Measurements from ENCODE around the gene EPHB1.
"Not testable (repeated sequence)": the region's sequence is repeated elsewhere in the genome, so short reads cannot be mapped to it uniquely, and the experiment has no call there.

The EPHB1 gene

DNA sequence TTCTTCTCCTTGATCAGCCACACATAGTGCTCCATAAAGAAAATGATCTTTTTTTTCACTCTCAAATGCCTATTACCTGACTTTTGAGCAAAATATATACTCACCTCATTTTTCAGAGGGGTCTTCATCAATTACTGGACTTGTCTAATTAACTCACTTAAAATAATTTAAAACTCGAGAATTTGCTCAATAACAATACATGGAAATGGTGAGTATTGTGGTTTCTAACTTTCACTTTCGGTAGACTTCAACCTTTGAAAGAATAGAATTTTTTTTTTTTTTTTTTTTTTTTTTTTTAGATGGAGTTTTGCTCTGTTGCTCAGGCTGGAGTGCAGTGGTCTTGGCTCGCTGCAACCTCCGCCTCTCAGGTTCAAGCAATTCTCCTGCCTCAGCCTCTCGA is 17.7 kb upstream of the EPHB1 start:
- no peak for DNase-seq (ENCODE audit: low read depth, low spot score)

DNA sequence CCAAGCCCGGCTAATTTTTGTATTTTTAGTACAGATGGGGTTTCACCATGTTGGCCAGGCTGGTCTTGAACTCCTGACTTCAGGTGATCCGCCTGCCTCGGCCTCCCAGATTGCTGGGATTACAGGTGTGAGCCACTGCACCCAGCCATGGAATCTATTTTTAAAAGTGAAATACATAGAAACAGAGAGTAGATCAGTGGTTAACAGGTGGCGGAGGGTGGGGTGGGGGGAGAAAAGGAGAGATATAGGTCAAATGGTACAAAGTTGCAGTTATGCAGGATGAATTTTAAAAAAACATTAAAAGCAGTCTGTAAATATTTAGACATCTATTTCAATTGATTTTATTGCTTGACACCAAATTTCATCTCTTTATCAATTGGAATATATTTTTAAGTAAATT is 6.8 kb upstream of the EPHB1 start:
- DNase-seq (ENCODE audit: low read depth, low spot score): not testable (repeated sequence)

DNA sequence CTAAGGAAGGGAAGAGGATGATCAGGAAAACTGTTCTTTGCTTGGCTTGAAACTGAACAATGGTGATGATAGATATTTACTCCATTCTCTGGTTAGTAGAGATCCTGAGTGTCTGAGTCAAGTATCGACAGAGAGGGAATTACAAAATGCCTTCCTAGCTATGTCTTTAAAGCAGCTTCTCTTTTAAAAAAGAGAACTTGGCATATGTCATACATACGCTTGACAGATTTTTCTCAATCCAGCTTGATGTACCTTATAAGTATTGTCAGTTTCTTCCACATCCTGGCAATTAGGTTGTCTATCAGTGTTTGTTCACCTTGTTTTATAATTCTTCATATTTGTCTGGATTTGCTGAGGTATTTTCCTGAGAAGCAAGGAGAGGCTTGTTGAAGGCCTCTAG is 5.0 kb upstream of the EPHB1 start:
- DNase-seq (ENCODE audit: low read depth, low spot score): no peak

DNA sequence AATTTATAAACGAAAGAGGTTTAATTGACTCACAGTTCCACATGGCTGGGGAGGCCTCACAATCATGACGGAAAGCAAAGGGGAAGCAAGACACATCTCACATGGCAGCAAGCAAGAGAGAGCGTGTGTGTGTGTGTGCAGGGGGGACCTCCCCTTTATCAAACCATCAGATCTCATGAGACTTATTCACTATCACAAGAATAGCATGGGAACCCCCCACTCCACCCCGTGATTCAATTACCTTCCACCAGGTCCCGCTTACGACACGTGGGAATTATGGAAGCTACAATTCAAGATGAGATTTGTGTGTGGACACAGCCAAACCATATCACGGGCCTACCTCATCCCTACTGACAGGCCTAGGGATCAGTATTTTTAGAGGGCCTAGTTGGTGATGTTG is 3.1 kb upstream of the EPHB1 start:
- no peak for DNase-seq (ENCODE audit: low read depth, low spot score)

DNA sequence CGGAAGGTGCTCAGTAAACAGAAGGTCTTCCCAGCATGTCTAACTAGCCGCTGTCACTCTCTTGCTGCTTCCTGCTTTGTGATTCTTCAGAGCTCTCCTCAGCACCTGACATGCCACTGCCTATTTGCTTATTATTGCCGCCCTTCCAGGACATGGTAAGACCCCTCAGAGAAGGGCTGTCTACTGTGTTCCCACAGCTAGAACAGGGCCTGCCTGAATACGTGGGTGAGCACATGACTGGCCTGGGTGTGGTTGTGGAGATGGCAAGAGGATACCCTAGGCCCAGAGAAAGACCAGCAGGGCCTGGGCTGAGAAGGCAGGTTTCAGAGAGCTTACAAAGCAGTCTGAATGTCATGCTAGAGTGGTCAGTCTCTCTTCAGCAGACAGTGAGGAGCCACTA is 2.4 kb upstream of the EPHB1 start:
- no peak for DNase-seq (ENCODE audit: low read depth, low spot score)

DNA sequence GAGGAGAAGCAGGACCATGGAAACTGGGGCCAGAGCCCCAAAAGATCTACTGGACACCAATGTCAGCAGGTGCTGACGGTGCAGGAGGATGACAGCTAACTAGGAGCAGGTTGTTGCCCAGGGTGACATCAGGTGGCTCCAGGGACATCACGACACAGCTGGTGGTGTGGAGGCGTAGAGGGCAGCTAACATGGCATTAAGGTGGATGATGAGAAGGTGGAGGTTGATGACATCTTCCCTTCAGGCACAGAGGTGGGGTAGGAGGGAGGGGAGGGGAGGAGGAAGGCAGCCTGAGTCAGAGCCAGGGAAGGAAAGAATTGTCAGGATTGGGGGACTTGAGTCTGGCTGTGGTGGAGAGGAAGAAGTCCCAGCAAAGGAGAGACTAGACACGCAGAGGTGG is 1.5 kb upstream of the EPHB1 start:
- DNase-seq (ENCODE audit: low read depth, low spot score): no peak

DNA sequence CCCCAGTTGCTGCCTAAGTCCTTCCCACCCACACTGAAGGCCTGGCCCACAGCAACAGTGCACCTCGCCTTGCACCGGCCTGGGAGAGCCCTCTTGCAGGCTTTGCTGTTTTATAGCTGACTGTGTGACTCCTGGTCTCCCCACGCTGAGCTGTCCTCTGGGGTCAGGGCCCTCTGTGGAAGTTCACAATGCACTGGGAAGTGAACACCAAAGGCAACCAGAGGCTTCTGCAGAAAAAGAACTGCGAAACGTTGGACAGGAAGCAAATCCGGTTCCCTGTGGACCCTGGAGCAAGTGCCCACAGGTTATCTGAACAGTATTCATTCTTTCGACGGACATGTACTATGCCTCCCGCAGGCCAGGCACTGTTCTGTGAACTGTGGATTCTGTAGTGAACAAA is 737 bp upstream of the EPHB1 start:
- no peak for DNase-seq (ENCODE audit: low read depth, low spot score)

DNA sequence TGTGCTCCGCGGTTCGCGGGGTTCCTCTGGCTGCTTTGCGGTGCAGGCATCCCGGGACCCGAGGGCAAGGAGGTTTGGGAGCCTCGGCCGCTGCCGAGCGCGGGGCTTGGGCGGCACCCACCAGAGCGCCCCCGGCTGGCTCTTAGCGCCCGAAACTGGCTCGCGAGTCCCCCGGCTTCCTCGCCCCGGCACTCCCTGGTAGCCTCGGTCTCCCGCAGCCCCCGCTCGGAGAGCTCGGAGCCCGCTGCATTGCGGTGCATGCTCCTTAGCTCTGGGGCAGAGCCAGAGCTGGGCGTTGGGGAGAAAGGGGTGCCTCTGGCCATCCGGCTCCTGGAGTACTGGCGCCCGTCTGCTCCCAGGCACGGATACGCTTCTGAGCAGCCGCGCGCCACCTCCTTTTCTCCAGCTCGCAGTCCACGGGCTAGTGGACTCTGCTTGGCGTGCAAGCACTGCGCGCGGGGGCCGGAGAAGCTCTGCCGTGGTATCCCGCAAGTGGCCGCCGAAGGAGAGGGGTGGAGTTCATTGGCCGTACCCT is 753 bp downstream of the EPHB1 start:
- no peak for DNase-seq (ENCODE audit: low read depth, low spot score)

DNA sequence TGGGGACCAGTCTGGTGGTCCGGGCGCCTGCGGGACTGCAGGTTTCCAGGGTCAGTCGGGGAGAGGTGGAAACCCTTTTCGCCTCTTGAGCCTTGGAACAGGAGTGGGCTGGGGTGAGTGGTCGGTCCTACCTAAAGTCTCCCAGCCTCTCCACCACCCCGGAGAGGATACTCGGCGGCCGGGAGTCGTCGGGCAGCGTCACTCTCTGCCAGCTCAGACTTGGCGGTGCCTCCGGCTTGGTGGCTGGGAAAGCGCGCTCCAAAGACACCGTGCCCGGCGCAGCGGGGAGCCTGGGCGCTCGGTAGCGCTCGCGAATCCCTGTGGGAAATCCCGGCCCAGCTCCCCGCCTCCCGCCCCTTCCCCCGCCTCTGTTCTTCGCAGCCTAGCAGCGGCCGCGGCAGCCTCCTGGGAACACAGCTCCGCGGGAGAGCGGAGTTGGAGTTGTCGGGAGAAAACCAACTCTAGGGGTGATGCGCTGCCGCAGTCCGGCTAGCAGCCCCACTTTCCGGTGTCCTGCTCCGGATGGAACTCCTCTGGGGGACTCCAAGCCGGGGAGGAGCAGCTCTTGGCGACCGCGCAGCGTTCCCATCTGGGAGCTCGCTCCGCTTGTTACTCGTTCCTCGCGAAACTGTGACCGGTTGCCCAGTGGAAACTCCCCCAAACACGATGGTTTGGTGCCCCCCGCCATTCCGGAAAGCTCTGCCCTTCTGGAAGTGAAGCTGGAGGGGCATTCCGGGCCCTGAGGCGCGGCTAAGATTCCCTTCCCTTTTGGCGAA is 1.4 kb downstream of the EPHB1 start:
- no peak for DNase-seq (ENCODE audit: low read depth, low spot score)

DNA sequence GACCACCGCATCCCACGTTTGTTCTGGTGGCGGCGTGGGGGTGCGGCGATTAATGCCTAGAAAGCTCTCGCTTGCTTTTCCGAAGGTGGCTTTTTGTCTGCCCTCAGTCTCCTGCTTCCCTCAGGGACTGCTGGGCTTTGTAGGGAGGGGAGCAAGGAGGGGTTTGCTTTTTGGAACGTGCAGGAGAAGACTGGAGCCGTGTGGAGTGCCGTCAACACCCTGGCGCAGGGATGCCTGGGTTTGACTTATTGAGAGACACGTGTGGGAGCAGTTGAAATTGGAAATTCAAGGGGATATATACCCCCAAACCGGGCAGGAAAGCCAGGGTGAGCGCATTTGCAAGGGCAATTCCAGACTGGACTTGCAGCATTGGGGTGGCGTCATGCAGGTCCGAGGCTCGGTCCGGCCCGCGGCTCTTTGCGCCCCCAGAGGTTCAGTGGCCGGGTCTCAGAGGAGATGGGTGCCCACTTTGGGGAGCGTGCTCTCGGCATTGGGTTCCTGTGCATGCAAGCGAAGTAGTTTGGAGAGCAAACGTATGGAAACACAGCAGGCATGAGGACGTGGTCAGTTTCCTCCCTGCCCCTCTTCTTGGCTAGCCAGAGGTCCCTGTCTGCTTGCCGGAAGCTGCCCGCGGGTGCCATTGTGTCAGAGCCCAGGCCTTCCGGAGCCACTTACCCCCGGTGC is 2.1 kb downstream of the EPHB1 start:
- no peak for DNase-seq (ENCODE audit: low read depth, low spot score)

DNA sequence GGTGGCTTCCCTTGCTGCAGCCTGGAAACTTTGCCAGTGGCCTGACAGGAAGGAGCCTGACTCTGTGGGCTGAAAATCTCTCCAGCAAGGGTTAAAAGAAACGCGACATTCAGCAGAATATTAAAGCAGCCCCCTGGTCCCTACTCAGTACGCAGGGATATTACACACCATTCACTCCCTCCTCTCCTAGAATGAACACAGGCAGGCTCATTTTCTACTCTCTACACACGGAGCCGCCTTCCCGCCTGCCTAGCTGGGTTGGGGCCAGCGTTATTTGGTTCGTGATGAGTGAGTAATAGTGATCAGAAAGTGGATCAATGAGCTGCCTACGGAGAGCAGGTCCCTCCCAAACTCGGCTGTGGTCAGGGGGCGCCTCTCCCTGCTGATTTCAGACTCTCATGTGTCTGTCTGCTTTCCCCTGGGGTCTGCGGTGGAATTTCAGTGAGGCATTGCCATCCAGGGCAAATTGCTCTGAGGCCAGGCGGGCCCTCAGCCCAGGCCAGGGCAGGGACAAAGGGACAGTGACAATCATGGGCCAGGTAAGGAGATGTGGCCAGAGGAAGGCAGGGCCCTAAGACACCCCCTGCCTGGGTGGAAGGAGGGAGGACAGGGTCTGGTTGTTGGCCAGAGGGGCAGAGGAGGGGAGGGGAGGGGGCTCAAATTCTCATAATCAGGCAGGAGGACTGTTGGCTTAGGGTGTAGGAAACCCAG is 2.8 kb downstream of the EPHB1 start:
- DNase-seq (ENCODE audit: low read depth, low spot score): no peak

DNA sequence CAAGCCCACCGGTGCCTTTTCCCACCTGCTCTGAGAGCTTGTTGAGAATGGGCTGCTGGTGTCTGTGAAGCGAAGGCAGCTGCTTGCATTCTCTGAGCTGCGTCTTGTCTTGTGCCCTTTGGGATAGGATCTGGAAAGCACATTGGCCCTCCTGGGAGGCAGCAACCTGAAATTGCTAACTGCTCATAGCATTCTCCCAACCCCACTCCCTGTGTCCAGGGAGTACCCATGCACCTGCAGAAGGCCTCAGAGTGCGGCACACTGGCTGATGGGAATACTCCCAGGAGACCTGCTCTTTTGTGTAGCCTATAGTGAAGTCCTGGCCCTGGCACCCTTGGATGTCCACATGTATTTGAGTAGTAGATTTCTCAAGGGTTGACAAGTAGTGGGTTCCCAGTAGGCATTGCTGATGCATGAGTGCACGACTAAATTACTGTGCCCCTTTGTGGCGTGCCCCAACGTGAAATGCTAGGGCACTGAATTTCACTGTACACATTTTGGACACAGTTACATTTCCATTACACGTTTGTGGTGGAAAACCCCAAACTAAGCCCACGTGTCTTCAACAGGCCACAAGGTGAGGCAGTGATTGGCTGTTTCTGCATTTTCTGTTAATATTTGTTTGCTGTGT is 3.7 kb downstream of the EPHB1 start:
- DNase-seq (ENCODE audit: low read depth, low spot score): no peak

DNA sequence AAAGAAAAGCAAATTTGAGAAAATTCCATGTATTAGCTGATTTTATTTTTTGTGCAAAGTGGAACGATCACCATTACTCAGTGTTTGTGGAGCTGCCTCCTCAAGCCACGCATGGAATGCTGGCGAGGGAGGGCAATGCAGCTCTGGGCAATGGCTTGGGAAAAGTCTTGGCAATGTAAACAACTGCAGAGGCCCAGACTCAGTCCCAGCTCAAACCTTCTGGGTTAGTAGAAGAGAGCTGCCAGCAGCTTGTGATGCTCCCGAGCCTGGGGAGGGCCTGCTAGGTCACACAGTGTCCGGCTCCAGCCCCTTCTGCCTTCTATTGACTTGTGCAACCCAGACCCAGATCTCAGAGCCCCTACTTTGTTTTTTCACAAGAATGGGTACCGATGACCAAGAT is 4.3 kb downstream of the EPHB1 start:
- DNase-seq (ENCODE audit: low read depth, low spot score): no peak

DNA sequence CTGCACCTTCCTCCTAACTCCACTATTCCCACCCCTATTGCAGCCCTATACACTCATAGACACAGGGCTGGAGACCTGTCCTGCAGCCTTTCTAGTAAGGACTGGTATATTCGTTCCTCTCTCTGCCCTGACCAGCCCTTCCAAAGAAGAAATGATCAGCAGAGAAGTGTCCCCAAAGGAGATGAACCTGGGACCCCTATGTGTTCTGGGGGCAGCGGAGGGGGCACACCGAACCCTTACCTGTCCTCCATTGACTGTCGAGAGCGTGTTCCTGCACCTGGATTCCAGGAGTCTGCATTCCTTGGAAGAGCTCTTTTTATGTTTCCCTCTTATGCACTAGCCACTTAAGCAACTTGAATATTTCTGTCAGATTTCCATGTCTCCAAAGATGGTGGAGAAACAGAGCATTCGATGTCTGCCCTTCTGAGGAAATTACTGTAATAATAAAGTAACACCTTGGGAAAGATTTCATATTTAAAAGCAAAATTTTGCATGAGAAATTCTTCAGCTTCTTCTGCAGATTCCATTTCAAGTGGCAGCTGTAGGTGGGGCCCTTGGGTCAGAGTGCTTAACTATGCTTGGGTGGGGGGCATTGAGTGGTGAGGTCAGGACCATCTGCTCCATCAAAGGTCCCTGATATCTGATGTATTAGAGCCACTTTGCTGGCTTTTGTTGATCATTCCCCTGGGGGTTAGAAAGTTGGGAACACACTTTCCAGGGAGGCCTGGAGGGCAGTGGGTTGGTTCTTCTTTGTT is 6.3 kb downstream of the EPHB1 start:
- no peak for DNase-seq (ENCODE audit: low read depth, low spot score)

DNA sequence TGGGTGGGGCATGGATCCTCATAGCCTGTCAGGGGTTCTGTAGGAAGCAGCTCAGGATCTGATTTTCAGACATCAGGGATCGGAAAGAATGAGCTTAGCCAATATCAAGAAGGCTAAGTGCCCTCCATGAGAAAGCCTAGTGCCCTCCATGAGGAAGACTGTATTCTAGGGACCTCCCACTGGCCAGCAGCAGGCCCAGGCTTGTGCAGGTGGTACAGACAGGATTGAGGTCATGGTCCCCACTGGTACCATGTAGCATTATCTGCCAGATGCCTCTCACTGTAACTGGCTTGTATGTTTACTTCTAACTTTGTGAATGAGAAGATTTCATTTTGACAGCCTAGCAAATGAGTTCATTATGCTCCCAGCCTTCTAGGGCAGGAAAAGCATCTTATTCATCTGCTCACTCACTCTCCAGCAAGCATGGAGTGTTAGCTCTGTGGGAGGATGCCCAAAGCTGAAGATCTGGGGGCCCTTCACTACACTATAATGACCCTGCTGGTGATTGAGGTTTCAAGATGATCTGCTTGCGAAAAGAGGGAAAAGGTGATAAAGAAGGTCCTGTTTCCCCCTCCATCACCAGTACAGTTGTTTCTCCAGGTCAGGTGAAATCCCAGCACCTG is 7.5 kb downstream of the EPHB1 start:
- DNase-seq (ENCODE audit: low read depth, low spot score): no peak

DNA sequence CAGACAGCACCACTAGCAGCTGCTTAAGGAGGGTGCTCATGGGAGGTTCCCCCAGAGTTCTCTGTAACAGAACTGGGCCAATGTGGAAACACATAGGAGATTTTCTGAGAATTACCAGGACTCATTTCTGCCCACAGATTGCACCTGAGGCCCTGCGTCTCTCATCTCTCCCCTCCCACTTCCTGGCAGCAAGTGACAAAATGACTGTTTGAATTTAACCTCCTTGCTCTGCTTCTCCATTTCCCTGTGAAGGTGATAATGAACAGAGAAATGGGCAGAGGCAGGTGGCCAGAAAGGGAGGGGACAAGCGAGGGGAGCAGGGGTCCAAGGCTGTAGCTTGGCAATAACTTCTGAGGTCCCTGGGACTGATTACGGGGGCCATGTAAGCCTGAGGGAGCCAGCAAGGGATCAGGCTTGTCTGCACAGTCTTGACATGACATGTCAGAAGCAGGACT is 8.0 kb downstream of the EPHB1 start:
- no peak for DNase-seq (ENCODE audit: low read depth, low spot score)

DNA sequence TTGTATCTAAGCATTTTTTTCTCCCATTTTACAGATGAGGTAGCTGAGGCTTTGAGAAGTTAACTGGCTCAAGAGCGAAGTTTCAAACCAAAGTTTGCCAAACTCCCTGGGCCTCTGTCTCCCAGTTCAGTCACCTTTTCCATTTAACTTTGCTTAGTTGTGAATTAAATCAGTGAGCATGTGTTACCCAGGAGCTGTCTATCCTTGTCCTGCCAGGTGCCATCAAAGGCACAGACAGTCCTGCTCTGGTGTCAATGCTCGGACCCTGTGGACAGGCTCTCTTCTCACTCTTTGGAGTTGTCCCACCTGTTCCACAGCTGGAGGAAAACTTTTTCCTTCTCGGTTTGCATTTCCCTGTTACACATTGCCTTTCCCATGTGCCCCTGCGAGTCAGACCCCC is 8.6 kb downstream of the EPHB1 start:
- no peak for DNase-seq (ENCODE audit: low read depth, low spot score)

DNA sequence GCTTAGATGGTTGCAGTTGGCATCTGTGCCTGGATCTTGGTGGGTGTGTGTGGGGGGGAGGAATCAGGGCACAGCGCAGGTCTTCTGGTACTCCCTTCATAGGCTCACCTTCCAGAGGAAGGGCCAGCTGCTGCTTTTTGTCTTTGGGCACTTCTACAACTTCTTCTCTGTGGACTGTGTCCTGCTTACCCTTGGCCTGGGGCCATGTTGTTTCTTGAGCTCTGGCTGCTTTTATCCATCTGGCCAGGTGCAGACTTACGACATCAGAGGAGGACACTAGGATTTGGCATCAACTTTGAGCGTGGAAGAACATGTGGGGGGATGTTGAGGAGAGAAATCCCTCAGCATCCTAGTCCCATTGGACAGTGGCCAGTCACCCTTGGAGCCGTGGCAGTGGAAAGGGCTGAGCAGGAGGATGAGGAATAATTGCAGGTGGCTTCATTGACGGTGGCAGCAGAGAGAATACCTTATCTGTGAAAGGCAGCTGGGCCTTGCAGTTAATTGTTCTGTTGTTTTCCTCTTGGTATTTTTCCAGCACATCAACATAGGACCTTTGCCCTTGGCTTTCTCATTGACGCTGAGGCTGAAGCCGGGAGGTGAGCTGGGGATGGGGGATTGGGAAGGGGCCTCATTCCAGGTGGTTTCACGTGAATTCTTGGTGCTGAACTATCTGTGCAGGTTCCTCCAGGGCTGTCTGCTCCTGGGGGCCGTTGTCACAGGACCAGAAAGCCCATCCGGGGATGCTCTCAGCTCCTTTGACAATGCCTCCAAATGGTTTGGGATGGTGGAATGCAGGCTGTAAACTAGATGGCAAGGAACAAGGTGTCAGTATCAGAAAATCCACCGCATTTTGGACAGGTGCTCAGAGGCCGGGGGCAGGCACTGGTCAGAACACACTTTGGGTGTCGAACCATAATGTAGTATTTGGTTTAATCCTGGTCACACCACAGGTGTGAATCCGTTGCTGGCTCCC is 9.7 kb downstream of the EPHB1 start:
- DNase-seq (ENCODE audit: low read depth, low spot score): no peak

DNA sequence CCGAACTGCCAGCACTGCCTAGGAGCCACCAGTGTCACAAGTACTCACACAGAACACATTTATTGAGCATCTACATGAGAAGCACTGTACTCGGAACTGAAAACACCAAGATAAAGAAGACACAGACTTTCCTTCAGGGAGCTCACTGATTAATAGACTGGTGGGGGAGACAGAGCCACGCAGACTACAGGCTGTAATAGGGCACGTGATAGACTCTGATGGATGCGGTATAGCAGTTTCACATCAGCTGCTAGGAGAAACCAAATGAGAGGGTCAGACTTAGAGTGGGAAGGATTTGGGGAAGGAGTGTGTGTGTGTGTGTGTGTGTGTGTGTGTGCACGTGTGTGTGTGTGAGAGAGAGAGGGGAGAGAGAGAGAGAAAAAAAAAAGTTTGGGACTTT is 12.1 kb downstream of the EPHB1 start:
- DNase-seq (ENCODE audit: low read depth, low spot score): no peak

DNA sequence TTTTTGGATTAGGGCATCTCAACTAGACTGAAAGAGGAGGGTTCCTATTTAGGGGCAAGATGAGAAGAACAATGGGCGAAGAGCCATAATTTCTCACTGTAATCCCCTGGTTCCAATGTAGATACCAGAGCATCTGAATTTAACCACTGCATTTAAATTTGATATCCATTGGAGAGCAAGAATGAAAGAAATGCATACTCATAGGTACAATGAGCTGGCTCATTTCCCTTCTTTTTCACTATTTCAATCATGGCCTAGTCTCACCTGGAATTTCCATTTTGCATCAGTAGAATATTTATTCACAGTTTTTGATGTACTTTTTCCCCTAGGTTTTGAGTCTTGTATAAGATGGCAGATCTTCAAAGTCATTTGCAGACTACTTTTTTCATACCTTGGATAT is 13.8 kb downstream of the EPHB1 start:
- DNase-seq (ENCODE audit: low read depth, low spot score): no peak
